Adrenal gland (tissue), 12 donors: ENCODE measurements around the gene GCNT3. TPM values are rescaled to one million over a fixed set of nuclear protein-coding genes. Genes with fewer than 3 reads are reported as not detected.

Experiments
- DNase-seq, 7 donors: peaks; one replicate each; pipeline ENCODE4 v3.0.0-alpha.2; 2019 to 2020
- H3K27ac ChIP-seq, 5 donors: fragments of 200-600 bp; sonication (generic) in 4 of 5; 1 replicate in 3 of 5; 2 replicates in 2 of 5; pipeline versions ENCODE4 v1.5.1 to v1.8.0; 2016 to 2020; ENCODE audit warnings: mild to moderate bottlenecking in 1 of 5
- H3K27me3 ChIP-seq: fragments of 200-600 bp; 2 replicates; pipeline ENCODE4 v1.8.0; 2021
- H3K36me3 ChIP-seq, 2 donors: fragments of 200-600 bp; replicated peaks in 1 of 2; 1 replicate in 1 of 2; 2 replicates in 1 of 2; pipeline versions ENCODE4 v1.5.1 to v1.8.0; 2018 to 2022
- H3K4me1 ChIP-seq, 2 donors: fragments of 200-600 bp; replicated peaks in 1 of 2; 1 replicate in 1 of 2; 2 replicates in 1 of 2; pipeline versions ENCODE4 v1.5.1 to v1.8.0; 2018 to 2021
- H3K4me3 ChIP-seq, 4 donors: fragments of 200-600 bp; sonication (generic) in 3 of 4; one replicate each; pipeline ENCODE4 v1.5.1; 2016 to 2018
- H3K9me3 ChIP-seq, 3 donors: fragments of 200-600 bp; sonication (generic) in 1 of 3; replicated peaks in 1 of 3; 1 replicate in 2 of 3; 2 replicates in 1 of 3; pipeline versions ENCODE4 v1.5.1 to v1.8.0; 2016 to 2021
- CTCF ChIP-seq, 6 experiments: fragments of 450-650 bp in 4 of 6; fragments of 200-600 bp in 2 of 6; sonication (generic) in 1 of 6; IDR thresholded peaks; 1 replicate in 5 of 6; 2 replicates in 1 of 6; pipeline versions ENCODE4 v1.5.1 to v1.8.0; 2016 to 2021; ENCODE audit warnings: antibody characterized with exemption in 6 of 6, mild to moderate bottlenecking in 2 of 6, moderate library complexity in 1 of 6
- POLR2A ChIP-seq, 2 donors: fragments of 450-650 bp; IDR thresholded peaks; one replicate each; pipeline ENCODE4 v1.6.1; 2017; ENCODE audit warnings: antibody characterized with exemption in 2 of 2, mild to moderate bottlenecking in 2 of 2, moderate library complexity in 1 of 2
- WGBS, 4 donors: extraction: QIAGEN DNeasy Blood & Tissue Kit in 2 of 4; methylation state at CpG; one replicate each; pipeline versions ENCODE4 v1.1.5 to v1.1.7; 2013 to 2017; 5-methylcytosine and 5-hydroxymethylcytosine counted together
- intact Hi-C, 2 donors: fragments of 100-400 bp; cut with DNase I; formaldehyde crosslinking; loops; one replicate each; pipeline versions ENCODE4 v1.14.1 to v1.15.0; 2022 to 2023
- polyA plus RNA-seq, 3 donors: library from polyadenylated mRNA; stranded (reverse); fragments of 200-250 nt in 2 of 3; fragments of 350-450 nt in 1 of 3; fragmentation: Illumina TruSeq in 1 of 3; extraction: RNeasy Lipid Tissue Mini Kit (QIAGEN cat#74804) in 1 of 3; gene quantifications; one replicate each; pipeline ENCODE4 v1.2.3, GENCODE V29; 2013 to 2014
- small RNA-seq, 2 donors: library from RNA; depleted of rRNA; stranded (forward); fragments of <200 nt; gene quantifications; one replicate each; pipeline ENCODE3, GENCODE V24; 2016
- total RNA-seq, 9 donors: library from RNA; depleted of rRNA in 4 of 9; stranded (reverse); fragments of >200 nt in 4 of 9; fragments of 120-200 nt in 1 of 9; fragmentation: NEBNext Ultra II Directional in 1 of 9; extraction: Animal tissue kit (Norgen Biotek cat#: 25700) in 1 of 9; gene quantifications; one replicate each; pipeline versions ENCODE4 v1.1.0 to v1.2.4, GENCODE V29; 2013 to 2023
- donor health status: healthy with polysubstance abuse.
- donor health status: Bipolar disorder and iron deficiency.
- donor health status: DM: yes; HTN: yes; CAD: no.
- donor health status: DM: no; HTN: no; CAD: no.
- donor health status: DM: no; HTN: no; CAD: no.
- donor health status: DM: yes; HTN: yes; CAD: no.

GCNT3 gene
- total and polyA plus RNA-seq, 12 donors: 0.03 to 14.1 (median 0.78) TPM; not detected in 1

- Histone ChIP-seq H3K36me3 (peaks cover 0 to 53% of the 10 kb centered on the region in 2 donors), H3K27ac (no peak overlapping the region), H3K4me1 (no peaks in the 10 kb centered on the region), H3K27me3 (no peaks in the 10 kb centered on the region), H3K4me3 (no peak overlapping the region), H3K9me3 (no peaks in the 10 kb centered on the region)
- no peak for DNase-seq
- TF ChIP-seq POLR2A (IDR thresholded peaks at IDR 0.05) (no peak), CTCF (IDR thresholded peaks at IDR 0.05) (no peak)
- intact Hi-C loops: no loop called here
- WGBS, 4 donors: 50 to 80% (median 54%) methylated on average over 1 of the region's 1 CpG
Observed at GRCh38 chr15:59662260-59662659, 50.7 kb downstream of the GCNT3 start.

GRCh38 chr15:59668556-59668955, 57.0 kb downstream of the GCNT3 start:
- 86 to 91% (median 88%) methylated on average over 8 of the region's 8 CpGs for WGBS, 4 donors

More at GRCh38 chr15:59668556-59668955, 57.0 kb downstream of the GCNT3 start:
- Histone ChIP-seq H3K4me1 (no peaks in the 10 kb centered on the region), H3K27me3 (no peaks in the 10 kb centered on the region), H3K4me3 (no peak overlapping the region), H3K36me3 (peaks cover 0 to 77% of the 10 kb centered on the region in 2 donors), H3K27ac (no peak overlapping the region), H3K9me3 (no peaks in the 10 kb centered on the region)
- TF ChIP-seq CTCF (IDR thresholded peaks at IDR 0.05) (no peak), POLR2A (IDR thresholded peaks at IDR 0.05) (no peak)
- intact Hi-C loops: no loop called here
- no peak for DNase-seq

Small RNA genes within 50 kb of the gene (small RNA-seq; reads per million reads assigned to genes)
- 0 reads per million in 2 donors for gene RNA5SP396

Other genes with a start within 250 kb of the GCNT3 start
- 10 to 100 TPM; 11.9 to 50.8 (median 30.6) TPM for gene MYO1E, start 238.9 kb upstream of the GCNT3 start, total RNA-seq
- gene MYO1E, start 238.9 kb upstream of the GCNT3 start, polyA plus RNA-seq: 10 to 100 TPM; 16.0 to 19.8 (median 17.9) TPM
- under 1 TPM in 5 of 9 donors, not detected in 4; 0.08 to 0.96 (median 0.29) TPM for gene FAM81A, start 173.6 kb upstream of the GCNT3 start, total RNA-seq
- under 1 TPM; 0.16 to 0.31 (median 0.27) TPM for gene FAM81A, start 173.6 kb upstream of the GCNT3 start, polyA plus RNA-seq
- gene GTF2A2, start 45.7 kb downstream of the GCNT3 start, total RNA-seq: 100 to 1,000 TPM in 7 of 9 donors, 10 to 100 TPM in 2; 34.8 to 737 (median 106) TPM
- gene GTF2A2, start 45.7 kb downstream of the GCNT3 start, polyA plus RNA-seq: 100 to 1,000 TPM in 1 of 3 donors, 10 to 100 TPM in 2; 63.6 to 148 (median 79.9) TPM
- gene BNIP2, start 77.5 kb downstream of the GCNT3 start, total RNA-seq: 100 to 1,000 TPM in 2 of 9 donors, 10 to 100 TPM in 7; 49.0 to 183 (median 71.5) TPM
- 10 to 100 TPM; 24.5 to 51.3 (median 32.1) TPM for gene BNIP2, start 77.5 kb downstream of the GCNT3 start, polyA plus RNA-seq